HG02798 (cell line): ENCODE measurements around the gene SULF2.

Source experiments
- ATAC-seq: cut with Tn5 transposase; IDR thresholded peaks from one replicate; pipeline ENCODE4 v1.9.1; 2021; ENCODE audit warnings: mild to moderate bottlenecking; ENCODE audit not compliant: unreplicated experiment, poor library complexity

SULF2 gene

DNA sequence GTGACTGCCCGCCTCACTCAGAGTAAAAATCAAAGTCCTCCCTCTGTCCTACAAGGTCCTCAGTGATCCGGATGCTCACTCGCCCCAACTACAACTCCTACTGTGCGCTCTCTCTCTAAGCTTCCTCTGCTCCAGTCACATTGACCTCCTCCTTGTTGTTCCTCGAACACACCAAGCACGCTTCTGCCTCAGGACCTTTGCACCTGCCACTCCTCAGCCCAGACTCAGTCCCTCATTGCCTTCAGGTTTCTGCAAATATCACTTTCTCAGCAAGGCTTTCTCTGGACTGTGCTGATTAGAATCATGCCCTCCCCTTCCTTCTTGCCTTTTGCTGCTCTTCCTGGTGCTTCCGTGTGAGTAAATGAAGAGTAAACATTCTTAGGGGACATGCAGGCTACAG, 41.6 kb downstream of the SULF2 start:
- no peak for ATAC-seq

DNA sequence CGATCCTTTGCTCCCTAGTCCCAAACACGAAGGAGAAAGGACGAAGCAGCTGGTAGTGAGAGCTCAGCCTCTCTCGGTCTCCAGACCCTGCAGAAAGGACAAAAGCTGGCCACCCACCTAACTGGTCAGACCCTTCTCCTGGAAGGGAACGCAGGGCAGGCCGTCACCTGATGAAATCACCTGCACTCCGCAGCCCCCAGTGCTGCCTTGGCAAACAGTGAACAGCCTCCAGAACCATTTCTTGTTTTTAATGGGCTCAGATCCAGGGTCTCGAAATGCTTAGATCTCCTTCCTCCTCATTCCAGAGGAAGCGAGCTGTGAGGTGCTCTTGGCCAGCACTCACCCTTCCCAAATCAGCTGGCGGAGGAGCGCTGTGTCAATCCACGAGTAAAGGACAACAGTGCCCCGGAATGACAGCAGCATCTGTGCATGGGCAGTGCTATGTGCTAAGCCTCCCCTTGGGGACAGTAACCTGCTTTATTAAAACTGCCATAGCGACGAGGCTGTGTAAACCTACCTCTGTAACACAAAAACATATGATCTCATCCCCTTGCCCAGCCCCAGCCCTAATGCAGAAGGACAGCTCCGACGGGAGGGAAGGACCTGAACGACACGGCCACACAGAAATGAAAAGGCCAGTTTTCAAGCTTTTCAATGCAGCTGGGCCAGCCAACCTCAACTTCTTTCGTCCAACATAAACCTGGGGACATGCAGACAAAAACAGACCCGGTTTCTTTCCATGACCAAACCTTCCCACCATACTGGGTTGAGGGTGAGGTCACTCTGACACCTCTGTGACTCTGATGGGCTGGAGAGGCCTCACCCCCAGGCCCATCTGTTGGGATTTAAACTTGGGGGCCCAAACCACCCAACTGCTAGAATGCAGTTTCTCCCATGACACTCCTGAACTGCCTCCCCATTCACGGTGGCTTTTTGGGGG, 43.3 kb downstream of the SULF2 start:
- ATAC-seq: no peak

DNA sequence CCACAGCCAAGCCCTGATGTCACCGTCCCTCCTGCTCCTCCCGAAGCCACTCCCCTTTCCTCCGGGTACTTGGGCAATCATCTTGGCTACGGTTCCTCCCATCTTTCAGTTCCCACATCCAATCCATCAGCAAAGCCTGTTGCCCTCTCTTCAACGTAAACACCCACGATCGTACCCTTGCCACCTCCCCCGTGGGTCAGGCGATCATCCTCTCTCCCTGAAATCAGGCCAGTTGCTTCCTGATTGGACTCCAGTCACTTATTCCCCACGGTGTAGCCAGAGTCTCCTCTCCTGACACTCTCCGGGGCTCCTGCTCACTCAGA, 44.5 kb downstream of the SULF2 start:
- no peak for ATAC-seq

DNA sequence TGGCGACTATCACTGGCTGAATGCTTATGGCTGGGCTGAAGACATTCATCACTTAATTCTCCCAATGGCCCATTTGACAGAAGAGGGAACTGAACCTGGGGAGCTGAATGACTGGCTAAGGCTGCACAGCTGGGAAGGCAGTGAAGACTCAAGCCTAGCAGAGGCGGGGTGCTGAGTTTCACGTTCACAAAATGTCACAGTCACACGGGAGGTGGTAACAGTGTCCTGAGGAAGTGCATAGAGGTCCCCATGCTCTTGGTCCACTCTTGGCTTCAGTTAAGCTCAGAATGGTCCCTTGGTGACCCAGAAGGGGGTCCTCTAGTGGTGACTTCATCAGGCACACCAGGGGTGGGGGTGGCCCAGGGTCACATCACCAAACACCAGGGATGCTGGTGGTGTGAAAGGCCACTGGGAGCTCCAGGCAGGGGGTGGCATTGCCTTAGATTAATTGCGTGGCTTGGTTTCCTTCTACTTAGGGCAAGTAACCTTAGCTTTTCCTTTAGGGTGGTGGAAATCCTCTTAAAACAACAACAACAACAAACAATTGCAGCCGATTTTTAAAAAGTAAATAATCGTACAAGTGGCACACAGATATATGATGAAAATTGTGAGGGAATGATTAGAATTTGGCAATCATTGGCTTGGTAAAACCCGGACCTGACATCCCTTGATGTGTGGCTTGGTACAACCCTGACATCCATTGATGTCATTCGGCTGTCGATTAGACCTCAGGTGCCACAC, 45.0 kb downstream of the SULF2 start:
- ATAC-seq: no peak

- ATAC-seq: no peak
These were observed 47.4 kb downstream of the SULF2 start for GRCh38 chr20:47737923-47738322.

GRCh38 chr20:47736570-47737152, 48.6 kb downstream of the SULF2 start:
- ATAC-seq: no peak

GRCh38 chr20:47735412-47736400, 49.6 kb downstream of the SULF2 start:
- ATAC-seq: no peak

DNA sequence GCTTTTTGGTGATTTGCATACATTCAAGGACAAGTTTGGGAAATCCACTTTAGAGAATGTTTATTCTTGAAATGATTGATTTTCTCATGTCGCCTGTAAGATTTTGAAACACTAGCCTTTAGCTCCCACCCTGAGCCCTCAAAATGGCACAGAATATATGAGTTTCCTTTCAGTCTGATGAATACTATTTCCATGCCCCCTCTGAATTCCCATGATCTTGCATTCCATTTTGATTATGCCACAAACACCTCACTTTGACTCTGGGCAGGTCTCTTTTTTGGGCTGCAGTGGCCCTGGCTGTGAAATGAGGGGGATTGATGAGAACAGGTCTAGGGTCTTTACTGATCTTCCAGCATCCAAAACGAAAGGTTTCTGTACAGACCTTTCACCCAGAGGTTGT, 50.4 kb downstream of the SULF2 start:
- no peak for ATAC-seq

DNA sequence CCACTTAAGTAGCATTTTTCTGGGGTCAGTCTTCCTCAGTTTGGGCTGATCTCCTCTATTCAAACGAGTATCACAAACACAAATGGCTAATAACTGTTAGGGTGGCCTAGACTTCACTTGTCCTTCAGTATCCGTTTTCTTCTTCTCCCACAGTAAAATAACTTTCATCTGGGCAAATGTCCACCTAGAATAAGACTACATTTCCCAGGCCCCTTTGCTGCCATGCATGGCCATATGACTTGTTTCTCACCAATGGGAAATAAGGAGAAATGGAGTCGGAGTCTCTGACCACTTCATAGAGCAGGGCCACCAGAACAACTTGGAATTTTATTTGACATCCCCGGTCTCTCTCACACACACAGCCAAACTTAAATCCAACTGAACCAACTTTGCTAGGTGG, 51.4 kb downstream of the SULF2 start:
- ATAC-seq: no peak

DNA sequence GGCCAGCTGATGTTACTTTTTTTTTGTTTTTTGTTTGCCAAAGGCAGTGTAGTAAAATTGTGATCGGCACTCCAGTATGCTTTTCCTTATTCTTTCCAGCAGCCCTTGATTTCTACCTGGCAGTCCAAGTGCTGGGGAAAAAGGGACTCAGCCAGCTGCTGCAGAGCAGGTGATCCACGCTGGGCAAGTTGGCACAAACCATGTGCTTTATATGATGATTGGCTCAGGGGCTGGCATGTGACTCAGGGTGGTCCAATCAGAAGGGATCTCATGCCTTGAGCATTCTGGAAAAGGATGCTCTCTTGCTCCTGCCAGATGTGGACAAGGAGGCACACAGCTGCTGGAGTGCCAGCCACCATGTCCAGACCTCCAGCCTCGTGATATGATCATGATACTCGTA, 54.5 kb downstream of the SULF2 start:
- ATAC-seq: no peak

DNA sequence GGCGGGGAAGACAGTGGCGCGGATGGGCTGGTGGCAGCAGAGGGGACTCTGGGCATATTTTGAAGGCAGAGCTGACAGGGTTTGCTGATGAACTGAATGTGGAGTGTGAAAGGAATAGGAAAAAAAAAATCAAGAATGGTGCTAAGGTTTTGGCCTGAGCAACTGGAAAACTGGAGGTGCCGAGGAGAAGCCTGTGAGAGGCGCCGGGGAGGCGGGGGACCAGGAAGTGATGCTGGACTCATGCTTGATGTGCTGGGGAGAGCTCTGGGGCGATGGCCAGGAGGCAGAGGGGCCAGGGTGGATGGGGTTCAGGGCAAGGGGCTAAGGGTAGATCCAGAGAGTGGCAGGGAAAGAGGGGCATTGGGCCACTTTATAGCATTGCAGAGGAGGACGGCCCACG, 55.8 kb downstream of the SULF2 start:
- no peak for ATAC-seq

- ATAC-seq: no peak
These were observed 57.3 kb downstream of the SULF2 start for GRCh38 chr20:47727909-47728361.

- ATAC-seq: peak; percentile 48
These were observed 58.0 kb downstream of the SULF2 start for GRCh38 chr20:47727170-47727880.

DNA sequence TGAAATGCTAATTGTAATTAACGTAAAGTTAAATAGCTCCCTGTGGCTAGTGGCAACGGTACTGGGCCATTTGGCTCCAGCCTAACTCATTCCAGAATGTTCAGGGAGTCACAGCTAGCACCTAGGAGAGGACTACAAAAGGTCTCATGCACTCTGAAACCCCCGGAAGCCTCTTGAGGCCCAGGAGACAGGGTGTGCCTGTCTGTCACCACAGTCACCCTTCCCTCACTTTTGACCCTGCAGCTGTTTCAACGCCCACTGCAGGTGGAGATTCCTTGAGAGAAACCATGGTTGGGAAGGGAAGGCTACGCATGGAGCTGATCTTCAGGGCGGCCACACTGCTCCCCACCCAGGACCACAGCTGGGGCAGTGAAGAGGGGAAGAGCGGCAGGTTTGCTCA, 58.6 kb downstream of the SULF2 start:
- no peak for ATAC-seq

GRCh38 chr20:47725248-47725973, 59.9 kb downstream of the SULF2 start:
- no peak for ATAC-seq

- ATAC-seq: no peak
These were observed 60.4 kb downstream of the SULF2 start for GRCh38 chr20:47724910-47725247.

GRCh38 chr20:47724396-47724795, 60.9 kb downstream of the SULF2 start:
- ATAC-seq: no peak

- ATAC-seq: no peak
These were observed 62.0 kb downstream of the SULF2 start for GRCh38 chr20:47723322-47723721.
